Anterior cingulate cortex (tissue), 58 donors: ENCODE data around the gene BABAM2.
"Not testable (repeated sequence)": the region's sequence is repeated elsewhere in the genome, so short reads cannot be mapped to it uniquely, and the experiment has no call there.

Experiments used
- DNase-seq, 58 donors: peaks; one replicate each; lab custom pipeline; 2025; lab: John Stamatoyannopoulos, UW

The BABAM2 gene

DNA sequence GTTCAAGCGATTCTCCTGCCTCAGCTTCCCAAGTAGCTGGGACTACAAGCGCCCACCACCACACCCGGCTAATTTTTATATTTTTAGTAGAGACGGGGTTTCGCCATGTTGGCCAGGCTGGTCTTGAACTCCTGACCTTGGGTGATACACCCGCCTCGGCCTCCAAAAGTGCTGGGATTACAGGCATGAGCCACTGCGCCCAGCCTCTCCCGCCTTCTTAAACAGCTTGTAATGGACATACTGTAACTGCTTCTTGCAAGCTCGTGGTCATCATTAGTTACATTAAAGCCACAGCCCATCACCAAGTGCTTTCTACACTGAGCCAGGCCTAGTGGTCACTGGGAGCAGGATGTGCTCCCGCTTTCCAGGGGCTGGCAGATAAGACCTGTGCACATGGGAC is 444.7 kb downstream of the BABAM2 start:
- DNase-seq = not testable (repeated sequence)

DNA sequence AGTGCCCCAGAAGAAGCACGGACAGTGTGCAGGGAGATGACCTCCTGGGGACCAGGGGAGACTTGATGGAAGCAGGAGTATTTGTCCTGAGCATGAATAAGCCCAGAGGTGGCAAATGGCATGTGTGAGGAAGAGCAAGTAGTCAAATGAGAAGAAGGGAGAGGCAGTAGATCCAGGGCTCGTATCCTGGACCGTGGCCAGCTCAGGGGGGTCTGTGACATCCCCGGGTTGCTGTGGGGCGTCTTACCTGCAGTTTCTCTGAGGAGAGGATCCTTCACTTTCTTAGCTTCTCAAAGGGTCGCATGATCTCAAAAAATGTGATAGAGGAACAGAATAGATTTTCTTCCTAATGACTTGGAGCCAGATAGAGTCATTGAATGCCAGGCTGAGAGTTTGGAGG is 445.1 kb downstream of the BABAM2 start:
- DNase-seq = no peak

DNA sequence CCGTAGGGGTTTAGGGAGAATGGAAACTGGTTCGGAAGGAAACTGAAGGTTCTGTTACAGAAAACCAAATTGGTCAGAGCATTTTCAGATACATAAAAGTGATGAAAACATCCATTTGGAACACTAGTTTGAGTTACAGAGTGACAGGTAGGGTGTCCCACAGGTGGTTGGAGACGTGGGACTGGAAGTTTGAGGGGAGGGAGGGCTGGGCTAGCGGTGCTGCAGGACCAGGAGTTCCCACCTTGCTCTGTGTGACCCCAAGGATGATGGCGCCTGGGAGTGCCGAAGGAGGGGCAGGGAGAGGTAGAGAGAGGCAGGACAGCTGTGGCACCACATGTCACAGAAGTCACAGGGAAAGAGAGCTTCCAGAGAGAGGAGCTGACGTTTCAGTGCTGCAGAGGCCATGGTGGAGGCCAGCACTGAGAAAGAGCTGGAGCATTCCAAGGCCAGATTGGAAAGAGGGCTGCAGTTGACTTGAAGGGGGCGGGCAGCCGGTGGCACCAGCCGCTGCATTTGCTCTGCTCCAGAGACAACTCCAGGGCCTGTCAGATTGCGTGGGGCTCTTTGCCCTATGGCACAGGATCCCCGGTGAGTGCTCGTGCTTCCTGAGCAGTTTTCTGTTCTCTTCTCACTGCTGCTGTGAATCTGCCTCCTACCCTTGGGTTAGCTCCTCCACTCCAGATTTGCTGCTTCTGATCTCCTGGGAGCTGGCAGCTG is 445.9 kb downstream of the BABAM2 start:
- DNase-seq = no peak

DNA sequence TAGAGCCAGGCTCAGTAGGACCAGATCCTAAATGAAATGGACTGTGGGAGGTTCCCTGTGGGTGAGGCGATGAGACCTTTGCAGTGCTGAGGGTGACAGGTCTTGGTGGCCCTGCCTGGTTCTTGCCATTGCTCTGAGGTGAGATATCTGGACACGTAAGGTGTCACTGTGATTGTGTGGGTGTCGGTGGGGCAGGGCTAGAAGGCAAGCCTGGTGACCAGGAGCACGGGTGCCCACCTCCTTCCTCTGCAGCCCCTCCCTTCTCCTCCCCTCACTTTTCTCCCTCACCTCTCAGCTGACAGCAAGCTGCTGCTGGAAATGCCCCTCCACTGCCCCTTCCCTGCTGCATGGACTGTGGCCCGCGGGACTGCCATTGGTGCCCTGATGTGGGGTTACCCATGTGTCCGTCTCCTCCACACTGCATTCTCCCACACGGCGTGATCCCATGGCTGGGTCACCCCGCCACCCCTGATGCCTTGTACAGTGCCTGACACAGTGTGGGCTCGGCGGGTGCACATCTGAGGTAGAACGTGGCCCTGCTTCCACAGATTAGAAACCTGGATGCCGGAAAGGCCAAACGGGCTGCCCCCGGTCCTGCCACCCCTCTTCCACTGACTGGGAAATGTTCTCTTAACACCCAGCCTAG is 446.6 kb downstream of the BABAM2 start:
- no peak for DNase-seq

DNA sequence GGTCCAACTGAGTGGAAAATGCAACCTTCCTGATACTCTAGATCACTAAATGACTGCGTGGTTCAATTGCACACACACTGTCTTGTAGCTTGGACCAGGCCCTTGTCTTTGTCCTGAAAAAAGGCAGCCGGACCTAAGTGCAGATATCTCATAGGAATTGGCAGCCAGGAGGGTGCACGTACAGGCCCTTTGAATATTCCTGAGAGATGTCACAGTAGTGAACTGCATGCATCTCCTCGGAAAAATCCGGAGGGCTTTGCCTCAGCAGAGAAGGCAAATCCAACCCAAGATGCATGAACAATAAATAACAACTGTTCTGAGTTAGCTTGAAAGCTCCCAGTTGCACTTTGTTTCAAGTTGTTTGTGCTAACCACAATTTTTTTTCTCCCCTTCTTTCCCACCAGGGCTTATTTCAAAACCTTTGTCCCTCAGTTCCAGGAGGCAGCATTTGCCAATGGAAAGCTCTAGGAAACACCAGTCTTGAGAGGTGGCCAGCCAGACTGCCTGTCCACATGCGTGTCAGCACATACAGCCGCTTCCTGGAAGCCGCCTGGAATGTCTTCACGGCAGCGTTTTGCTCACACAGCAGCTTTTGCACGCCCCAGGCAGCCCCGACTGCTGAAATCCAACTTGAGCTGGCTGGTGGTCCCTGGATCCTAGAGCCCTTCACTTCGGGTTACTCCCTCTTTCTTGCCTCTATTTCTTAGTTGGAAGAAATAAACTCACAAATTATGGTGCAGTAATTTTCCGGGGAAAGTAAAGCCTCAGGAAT is 447.7 kb downstream of the BABAM2 start:
- DNase-seq = peak in 5 of 58 donors; percentile 11 to 41 (median 22)

DNA sequence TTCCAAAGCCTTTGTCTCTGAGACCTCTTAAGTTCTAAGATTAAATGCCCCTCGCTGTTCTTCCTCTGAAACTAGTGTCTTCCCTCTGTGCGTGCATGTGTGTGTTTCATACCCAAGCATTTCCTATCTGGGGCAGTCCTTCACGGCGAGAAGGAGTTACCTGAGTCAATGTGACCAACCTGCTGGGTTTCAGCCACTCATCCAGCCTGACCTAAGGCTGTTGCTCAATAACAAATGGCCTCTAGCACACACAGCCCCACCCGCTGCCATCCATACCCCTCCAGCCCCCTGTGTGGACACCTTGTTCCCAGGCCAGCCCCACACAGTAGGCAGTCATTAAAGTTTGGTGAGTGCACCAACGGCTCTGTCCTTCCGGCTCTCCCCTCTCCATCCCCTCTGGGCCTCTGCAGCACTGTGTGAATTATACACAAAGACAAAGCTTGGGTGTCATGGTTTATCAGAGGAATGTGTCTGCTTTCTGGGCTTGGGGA is 448.3 kb downstream of the BABAM2 start:
- no peak for DNase-seq

DNA sequence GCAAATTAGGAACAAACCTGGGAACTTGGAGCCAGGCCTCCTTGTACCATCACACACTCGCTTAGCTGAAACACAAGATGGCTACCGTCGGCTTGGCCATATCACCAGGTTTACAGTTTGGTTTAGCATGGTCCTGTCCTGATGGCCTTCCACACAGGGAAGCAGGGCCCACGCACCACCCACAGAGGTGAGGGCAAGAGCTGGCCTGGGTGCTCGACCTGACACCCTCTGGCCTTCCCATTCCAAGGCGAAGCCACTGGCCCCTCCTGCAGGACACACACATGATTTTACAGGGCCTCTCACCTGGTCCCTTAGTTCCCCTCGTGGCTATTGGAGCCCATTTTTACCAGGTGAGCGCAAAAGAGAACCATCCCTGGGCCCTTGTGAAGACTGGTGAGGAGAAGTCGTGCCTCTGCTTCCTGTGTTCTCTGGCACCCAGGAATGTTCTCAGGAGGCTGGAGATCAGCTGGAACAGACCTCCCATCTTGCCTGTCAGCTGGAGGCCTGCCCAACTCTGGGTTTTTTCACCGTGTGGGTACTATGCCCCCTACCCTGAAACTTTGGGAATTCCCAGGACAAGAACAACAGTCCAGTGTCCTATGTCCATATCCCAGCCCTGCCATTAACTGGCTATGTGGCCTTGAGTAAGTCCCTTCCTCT is 449.1 kb downstream of the BABAM2 start:
- DNase-seq = no peak

DNA sequence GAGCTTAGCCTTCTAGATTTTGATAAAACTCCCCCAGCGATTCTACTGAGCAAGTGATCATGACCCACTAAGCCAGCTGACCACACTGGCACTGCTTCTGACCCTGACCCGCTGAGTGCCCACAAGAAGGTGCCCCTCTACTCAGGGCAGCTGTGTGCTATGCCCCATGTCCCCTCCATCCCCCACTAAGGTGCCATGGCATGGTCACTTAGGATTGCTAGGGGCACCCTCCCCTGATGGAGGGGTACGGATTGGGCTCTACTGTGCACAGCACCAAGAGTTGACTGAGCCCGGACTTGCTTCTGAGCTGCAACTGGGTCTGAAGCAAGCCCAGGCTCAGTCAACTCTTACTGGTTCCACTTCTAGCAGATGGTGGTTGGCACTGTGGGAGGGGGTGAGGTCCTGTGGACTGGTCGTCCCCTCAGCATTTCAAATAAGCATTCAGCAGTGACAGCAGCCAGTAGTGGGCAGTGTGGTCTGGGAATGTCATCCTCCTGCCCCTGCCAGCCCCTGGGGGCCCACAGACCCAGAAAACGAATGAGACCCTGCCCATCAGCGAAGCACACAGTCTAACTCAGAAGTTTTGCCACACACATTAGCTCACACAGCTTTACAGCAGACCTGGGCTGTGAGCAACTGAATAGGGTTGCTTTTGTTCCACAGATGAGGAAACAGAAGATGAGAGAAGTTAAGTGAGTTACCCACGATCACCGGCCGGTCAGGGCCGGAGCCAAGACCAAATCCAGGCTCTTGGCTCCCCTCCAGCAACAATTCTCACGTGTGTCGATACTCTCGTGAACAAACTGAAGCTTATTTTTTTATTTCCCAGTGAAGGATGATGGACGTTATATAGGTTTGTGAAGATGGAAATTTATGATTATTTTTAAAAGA is 450.0 kb downstream of the BABAM2 start:
- no peak for DNase-seq

DNA sequence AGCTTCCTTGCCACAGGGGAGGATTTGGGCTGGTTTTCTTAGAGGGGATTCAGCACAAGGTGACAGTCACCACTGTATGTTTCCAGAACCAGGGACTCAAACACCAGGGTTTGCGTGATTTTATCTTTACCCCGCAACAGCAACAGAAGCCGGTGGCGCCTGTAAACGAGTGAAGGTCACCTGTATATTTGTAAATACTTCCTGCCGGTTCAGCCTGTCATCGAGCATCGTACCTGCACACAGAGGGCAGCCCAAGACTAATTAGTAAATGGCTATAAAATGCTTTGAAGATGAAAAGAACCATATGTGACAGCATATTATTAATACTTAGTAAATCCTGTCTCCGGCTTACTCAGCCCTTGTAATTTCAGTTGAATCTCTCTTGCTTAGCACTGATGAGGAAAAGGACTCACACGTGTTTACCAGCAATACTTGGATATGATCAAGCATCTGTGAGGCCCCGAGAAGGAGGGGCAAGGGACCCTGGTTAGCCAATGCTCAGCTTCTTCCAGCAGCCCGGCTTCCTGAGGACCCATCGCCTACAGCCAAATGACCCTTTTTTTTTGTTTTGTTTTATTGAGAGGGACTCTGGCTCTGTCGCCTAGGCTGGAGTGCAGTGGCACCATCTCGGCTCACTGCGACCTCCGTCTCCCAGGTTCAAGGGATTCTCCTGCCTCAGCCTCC is 450.8 kb downstream of the BABAM2 start:
- DNase-seq = no peak

DNA sequence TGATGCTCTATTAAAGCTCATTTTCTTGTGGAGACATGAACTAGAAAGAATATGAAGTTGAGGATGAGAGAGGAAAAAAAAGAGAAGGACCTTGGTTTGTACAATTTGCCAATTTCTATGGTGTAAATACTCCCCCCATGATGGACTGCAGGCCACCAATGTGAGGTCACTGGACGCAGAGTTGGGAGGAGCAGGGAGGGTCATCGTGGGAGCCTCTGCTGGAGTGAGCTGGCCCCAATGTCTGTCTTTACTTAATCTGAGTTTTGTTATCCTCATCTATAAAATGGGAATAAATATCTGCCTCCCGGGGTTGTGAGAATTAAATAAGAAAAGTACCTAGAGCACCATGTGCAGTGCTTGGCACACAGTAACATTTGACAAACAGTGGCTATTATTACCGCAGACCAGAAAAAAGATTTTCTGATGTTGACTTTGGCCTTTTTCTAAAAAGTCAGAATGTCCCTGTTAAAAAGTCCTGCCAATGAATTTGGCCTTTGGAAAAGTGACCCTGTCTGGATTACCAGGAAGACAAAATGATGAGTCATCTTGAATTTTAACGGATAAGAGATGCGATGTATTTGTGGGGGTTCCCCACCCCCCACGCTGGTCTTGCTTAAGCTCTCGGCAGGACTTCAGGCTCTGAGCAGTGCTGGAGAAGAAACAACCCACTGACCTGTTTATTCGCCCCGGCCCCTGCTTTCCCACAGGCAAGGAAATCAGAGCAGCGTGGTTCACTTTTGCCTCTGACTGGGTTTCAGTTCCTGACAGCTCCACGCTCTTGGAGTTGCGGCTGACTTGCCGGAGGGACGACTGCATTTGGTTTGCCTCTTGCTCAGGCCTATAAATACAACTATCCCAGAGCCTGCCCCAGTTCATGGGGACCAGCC is 451.8 kb downstream of the BABAM2 start:
- no peak for DNase-seq

DNA sequence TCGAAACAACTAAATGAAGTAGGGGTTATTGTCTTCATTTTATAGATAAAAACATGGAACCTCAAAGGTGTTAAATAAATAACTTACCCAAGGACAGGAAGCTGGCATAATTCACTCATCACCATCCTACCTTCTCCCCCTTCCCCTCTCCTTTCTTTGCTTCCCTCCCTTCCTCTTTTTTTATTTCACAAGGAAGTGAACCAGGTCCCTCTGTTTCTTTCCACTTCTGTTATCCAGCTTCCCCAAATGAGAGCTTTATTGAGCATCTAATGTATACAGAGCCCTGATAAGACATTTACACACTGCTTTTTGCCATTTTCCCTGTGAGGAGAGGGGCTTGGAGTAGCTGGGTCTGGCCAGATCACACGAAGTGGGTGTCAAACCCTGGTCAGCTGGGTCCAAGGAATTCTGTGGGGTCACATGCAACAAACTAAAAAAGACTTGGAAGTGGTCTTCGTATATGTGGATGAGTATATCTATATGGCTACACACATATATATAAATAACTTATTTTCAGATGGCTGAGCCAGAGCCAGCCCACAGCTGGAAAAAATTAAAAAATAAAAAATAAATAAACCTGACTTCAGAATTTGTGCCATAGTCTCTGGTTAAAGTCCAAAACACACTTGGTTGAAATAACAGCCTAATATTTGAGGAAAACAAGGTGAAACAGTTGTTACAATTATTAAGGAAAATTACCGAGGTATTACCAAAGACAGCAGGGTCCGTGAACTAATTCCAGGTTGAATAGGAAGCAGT is 452.8 kb downstream of the BABAM2 start:
- no peak for DNase-seq

DNA sequence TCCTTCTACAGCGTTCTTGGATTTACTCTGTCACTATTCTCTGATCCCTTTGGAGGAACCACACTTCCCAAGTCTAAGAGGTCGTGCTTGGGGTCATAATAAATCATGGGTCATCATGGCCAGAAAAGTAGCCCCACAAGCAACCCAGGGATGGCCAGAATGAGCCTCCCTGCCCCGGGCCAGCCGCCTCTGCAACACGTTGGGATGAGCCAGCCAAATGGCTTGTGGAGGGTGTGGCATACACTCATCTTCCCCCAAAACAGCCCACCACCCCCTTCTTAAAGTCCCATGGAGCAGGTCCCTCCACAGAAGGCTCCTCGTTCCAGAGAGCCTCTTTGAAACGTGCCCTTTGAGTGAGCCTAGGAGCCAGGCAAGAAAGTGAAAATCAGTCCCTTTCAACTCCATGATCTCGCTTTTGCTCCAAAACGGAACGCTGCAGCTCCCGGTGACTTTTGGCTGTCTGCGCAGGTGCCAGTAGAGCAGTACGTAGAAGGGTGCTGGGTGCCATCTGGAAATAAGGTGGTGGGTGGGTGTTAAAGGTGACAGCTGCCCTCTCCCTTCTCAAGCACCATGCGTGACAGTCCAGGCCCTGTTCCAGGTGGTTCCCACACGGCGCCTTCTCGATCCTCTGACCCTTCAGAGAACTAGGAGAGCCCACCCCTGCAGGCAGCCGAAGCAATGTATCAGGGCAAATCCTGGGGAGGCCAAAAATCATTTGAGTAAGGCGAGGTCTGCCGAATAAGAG is 453.6 kb downstream of the BABAM2 start:
- no peak for DNase-seq

DNA sequence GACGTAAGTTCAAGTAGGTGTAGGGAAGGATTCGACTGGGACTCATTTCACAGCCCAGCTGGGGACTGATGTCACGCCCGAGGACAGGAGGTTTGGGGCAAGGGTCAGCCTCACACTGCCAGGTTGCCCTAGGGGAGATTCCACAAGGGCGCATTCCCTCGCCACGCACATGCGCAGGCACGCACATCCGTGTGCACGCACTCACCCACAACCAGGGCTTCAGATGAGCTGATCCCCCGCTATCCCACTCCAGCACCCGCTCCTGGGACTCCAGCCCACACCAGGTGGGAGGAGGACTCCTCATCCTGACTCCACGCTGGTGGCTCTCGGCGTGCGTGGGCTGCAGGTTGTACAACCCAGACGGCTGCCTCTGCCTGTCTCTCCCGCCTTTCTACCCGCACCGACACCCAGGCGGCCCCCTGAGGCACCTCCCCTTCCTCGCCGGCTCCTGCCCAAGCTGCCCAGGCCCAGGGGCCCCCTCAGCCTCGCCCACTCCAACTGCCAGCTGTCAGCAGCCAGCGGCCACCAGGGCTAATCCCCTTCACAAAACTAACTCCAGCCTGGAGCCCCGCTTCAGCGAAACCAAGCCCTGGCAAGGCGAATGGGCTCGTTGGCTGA is 454.3 kb downstream of the BABAM2 start:
- no peak for DNase-seq

DNA sequence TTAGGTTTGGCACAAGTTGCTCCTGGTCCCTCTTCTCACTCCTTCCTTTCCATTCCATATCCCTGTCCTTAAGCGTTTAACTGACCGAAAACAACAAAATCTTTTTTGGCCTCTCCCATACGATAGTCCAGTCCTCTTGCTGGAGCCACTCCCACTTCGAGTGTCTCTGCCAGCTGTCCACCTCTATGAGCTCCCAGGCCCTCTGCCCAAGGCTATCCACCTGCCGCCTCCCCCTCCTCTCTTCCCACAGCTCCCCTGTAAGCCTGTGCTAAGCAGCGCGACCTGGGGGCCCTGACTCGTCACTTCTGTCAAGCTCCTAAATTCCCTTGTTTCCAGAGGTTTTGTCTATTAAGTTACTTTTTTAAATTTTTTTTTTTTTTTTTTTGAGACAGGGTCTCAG is 455.1 kb downstream of the BABAM2 start:
- no peak for DNase-seq

DNA sequence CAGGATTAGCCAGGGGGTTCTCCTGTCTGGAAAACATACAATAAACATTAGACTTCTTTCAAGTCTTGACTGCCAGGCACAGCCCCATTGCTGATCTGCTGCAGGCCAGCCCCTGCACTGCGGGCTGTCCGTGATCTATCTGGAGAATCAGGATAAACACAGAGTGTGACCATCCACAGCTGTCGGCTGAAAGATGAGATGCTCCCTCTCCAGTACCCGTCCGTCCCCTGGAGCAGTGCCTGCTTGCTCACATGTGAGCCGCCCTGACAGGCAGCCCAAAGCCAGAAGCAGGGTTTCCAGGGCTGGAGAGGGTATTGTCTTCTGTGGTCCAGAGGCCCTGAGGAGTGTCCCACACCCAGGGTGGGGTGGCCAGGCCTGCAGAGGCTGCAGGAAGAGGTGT is 456.1 kb downstream of the BABAM2 start:
- no peak for DNase-seq

DNA sequence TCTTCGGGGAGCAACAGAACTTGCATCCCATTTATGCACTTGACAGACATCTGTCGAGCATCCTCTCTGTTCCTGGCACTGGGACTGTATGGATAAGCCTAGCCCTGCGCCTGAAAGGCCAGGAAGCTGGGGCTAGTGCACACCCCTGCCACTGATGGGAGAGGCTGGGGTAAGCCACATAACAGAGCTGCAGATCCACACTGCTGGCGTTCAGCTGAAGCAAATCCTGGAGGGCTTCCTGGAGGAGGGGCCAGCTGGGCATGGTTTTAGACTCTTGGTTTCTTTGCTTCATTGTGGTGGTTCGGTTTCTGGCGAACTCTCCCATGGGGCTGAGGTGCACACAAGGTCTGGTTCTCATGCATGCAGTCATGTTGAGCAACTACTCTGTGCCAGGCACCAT is 456.7 kb downstream of the BABAM2 start:
- no peak for DNase-seq
